SK-N-DZ (cell line): ENCODE results near the gene TMF1.

Source experiments
- DNase-seq: peaks from one replicate; pipeline ENCODE4 v3.0.0-alpha.2; 2015; ENCODE audit warnings: low spot score

The TMF1 gene

GRCh38 chr3:69014022-69014580 lies 38.0 kb downstream of the TMF1 start:
- no peak for DNase-seq

DNA sequence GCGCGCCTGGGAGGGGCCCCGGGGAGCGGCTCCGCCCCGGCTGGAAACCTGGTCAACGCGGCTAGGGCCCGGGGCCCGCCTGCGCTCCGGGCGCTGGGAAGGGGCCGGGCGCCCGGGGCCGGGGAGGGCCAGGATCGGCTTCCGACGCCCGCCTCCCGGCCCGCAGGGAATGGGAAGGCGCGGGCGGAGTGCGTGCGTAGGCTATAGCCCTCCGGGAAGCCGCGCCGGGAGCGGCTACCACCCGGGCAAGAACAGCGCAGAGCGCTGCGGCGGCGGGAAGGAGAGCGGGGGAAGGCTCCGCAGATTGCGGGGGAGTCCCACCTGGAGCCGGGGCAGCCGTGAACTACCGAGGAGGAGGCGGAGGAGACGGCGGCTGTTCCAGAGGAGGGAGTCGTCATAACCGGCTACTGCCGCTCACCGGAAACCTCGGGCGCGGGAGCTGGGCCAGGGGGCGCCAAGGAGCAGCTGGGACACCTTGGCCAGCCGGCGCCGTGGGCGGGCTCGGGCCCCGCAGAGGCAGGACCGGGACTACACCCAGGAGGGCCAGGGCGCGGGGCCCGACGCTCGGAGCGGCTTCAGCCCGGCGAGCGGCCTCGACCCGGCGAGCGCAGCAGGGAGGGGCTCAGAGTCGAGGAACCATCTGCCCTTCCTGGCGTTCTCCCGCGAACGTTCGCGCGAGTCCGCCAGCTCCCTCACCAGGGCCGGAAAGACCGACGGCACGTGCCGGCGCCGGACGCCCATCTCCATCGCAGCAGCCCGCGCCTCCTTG lies 38.7 kb downstream of the TMF1 start, which contains the start of gene EOGT:
EOGT (minus strand) TSS at position 432 of the 769 bp plus-strand sequence. CDS start 3,838 bp downstream, outside the sequence.
- peak; percentile 84 for DNase-seq

- DNase-seq: peak; percentile 40
Measured at GRCh38 chr3:69012800-69013252, 39.3 kb downstream of the TMF1 start.

DNA sequence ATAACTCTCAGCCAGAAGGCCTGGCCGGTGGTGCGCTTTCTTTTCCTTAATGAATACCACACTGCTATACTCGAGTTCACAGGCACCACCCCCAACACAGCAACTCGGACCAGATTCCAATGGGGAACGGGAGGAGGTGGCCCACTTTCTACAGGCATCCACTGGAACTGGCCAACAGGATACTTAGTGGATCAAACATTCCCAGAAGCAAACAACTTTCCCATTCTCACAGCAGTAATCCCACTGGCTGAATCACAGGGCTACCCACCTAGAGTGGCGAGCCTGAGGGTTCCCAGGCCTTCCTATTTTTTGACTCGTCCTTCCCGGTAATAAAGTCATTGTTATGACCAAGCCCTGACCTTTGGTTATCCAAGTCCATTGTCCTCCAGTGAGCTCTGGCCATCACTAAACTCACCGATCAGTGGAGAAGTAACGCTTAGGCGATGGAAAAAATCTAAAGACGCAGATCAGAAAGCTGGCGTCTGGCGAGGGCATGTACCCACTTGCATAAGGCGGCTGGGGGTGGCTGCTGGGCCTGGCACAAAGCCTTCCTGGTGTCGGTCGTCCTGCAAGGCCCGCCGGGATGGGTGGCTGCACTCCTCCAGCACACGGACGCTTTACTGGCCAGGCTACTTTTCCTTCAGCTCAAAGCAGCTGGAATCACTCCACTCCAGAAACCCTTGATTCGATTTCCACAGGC lies 39.9 kb downstream of the TMF1 start:
- DNase-seq: peak; percentile 57

DNA sequence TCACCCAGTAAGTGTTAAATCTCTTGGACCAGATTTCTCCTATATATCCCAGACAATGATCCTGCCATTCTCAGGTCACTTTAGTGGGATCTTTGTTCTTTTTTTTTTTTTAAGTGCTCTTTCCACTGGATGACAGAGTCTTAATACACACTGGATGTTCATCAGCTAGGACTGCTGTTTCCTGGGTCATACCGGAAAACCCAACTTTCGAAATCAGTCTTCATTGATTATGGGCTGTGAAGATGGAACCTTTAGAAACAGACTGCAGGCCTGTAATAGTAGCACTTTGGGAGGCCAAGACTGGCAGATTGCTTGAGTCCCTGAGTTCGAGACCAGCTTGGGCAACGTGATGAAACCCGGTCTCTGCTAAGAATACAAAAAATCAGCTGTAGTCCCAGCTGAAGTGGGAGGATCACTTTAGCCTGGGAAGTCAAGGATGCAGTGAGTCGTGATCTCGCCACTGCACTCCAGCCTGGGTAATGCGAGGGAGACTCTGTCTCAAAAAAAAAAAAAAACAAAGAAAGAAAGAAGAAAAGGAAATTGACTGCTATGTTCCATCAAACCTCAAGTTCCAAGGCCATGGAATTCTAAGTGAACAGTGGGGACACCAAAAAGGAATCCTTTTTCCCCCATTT lies 40.9 kb downstream of the TMF1 start:
- DNase-seq: no peak

DNA sequence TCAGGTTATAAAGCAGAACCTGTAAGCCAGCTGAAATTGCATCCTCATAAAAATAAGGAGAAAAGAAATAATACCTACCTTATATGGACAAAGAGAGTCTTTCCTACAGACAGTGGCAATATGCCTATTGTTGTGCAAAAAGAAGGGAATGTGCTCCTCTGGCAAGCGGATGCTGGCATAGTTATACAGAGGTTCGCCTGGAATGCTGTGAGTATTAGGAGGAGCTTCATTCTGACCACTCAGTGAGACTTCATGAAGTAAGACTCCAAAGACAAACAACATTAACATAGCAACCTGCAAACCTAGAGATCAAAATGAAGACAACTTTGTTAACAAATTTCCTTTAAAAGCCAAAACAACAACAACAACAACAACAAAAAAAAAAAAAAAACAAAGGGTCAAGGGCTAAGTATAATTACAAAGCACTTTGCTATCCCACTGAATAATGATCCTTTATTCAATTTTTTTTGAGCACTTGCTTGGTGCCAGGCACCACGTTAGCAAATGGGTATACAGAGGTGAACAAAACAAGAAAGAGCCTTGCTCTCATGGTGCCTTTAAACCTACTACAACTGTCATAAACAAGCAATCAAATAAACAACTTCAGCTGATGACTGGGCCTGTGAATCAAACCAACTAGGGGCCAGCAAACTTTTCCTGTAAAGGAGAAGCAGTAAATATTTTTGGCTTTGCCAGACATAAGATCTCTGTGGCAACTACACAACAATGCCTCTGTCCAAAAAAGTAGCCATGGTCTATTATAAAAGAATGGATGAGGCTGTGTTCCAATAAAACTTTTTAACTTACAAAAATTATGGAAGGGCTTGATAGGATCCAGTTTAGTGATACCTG lies 42.3 kb downstream of the TMF1 start:
- DNase-seq: no peak

DNA sequence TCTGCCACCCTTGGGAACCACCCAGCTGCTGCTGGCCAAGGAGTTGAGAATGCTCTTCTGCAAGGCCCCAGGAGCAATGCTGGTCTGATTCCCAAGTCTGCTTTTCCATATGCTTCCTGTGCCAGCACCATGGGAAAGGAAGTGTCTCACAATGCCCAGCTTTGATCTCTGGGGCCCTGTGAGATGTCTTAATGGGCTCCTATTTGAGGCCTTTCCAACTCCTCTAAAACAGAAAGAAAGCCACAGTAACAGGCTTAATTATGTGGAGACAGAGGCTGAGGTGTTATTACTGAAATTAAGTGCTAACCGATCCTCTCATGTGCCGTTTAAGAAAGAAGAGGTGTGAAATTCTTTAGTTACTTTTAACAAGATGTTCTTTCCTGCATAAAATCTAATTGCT lies 43.2 kb downstream of the TMF1 start:
- no peak for DNase-seq

DNA sequence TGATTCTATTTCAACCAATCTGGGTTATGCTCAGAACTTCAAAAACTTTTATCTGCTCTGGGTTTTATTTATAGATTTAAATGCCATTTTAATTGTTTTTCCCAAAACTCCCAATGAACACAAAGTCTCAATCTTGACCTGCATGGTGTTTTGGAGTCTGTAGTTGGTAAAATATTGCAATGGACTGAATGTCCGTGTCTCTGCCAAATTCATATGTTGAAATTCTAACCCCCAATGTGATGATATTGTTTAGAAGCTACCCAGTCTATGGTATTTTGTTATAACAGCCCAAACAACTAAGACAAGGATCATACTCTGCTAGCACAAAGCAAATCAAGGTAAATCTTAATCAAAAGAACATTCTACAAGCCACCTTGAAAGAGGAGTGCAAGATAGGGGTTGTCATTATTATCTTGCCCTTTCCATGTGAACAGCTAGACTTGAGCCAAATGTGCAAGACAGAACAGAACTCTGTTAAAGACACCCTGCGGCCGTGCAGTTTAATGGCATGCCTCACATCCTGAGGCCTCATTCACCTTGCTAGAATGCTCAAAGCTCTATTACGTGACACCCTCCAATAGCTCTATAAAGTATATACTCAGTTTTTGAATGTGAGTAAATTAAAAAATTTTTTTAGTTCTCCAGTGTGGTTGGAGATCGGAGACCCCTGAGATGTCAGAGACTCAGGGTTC lies 46.2 kb downstream of the TMF1 start:
- DNase-seq: no peak

GRCh38 chr3:69005071-69005790 lies 46.9 kb downstream of the TMF1 start:
- no peak for DNase-seq

- no peak for DNase-seq
Measured at GRCh38 chr3:69004138-69004537, 48.0 kb downstream of the TMF1 start.

GRCh38 chr3:68999605-69000004 lies 52.5 kb downstream of the TMF1 start:
- no peak for DNase-seq

GRCh38 chr3:68999158-68999557 lies 53.0 kb downstream of the TMF1 start:
- DNase-seq: no peak

DNA sequence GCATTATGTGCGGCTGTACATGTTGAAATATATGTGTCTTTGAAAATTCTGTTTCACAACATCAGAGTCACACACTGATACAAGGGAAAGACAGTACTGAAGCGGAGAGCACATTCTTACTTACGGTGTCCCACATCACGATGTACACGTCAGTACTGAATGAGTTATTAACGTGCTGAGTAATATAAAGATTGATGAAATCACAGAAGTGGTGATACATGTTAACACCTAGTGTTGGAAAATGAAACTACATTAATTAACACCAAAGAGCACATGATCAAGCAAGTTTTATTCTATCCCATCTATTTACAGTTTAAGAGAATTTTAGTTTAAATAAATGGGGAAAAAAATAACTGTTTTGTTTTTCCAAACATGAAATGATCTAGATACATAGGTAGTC lies 54.2 kb downstream of the TMF1 start:
- DNase-seq: no peak

- DNase-seq: no peak
Measured at GRCh38 chr3:68996356-68996995, 55.7 kb downstream of the TMF1 start.

- no peak for DNase-seq
Measured at GRCh38 chr3:68988740-68989139, 63.4 kb downstream of the TMF1 start.

- no peak for DNase-seq
Measured at GRCh38 chr3:68987322-68987721, 64.8 kb downstream of the TMF1 start.

DNA sequence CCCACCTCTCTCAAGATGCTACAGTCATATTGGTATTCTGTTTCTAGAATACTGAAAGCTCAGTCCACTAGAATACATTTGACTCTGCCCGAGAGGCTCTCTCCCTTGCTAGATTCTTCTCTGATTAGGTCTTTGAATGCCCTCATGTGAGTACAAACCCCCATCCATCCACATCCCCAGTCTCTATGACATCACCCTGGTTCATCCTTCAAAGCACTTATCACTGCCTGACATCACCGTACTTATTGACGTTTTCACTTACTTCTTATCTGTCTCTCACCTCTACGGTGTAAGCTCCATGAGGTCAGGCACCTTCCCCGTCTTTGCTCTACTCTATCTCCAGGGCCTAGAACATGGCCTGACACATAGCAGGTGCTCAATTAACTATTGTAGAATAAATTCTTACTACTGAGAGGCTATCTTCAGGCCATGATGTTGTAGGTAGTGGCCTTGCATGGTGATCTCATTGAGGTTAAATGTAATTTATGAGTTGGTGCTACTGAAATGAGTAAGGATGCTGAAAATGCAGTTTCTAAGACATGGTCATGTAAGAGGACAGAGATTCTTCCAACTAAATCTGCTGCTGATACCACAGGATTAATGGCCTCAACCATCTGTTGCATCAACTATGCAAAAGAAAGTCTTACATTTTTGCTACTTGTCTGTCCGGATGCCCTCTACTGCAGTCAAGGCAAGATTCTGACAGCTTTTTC lies 65.5 kb downstream of the TMF1 start:
- DNase-seq: no peak

DNA sequence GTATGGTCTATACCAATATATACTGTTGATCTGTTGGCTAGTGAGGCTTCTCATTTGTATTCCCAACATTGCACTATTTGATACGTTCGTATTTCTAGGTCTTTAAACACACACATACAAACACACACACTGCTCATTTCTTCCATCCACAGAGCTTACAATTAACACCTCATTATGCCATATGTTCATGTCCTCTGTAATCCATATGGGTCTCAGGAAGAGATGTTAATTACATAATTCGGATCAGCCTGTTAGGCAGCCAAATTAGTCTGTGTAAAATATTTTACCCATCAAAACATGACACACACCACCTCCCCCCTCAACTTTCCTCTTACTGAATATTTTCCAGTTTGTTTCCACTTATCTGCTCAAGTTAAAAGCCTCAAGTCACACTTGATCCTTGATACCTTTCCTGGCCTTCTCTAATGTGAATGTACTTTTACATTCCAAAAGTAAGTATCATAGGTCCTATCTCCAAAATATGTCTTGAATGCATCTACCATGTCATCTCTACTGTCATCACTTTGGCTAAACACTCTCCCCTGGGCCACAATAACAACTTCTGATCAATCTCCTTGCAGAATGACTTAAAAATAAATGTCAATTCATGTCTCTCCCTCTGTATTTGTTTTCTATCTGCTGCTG lies 66.9 kb downstream of the TMF1 start:
- no peak for DNase-seq
